ENCODE data around the gene SYNDIG1.

Gene SYNDIG1

DNA sequence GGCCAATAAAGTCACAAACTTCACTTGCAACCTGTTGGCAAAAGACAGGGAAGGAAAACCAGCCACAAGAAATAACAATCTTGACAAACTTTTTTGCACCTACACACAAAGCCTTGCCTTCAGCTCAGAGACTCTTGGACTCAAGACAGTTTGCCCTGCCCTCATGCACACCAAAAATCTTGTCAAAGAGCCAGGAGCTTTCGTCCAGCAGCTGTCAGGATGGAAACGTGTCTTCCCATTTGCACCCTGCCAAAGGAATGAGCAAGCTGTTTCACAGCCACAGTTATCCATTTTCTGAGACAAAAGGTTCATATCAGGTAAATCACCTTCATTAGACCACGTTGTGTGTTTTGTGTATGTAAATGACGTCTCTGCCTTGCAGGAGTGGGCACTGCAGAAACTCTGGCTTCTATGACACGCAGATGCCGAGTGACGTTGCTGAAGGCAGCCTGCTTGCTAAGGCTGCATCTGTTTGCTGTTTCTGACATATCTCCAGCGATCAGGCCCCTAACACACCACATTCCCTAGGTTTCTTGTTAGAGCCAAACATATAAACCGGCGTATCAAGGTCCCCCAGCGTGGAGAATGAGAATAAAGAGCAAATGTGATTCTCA is 193.4 kb downstream of the SYNDIG1 start:
- Histone ChIP-seq H2AFZ (ENCODE audit: low read depth, low read length) (no peak overlapping the region), H3K23ac (ENCODE audit: low read length in 2 of 2) (no peak overlapping the region), H2BK120ac (ENCODE audit: low read depth, low read length) (no peak overlapping the region), H2AK5ac (ENCODE audit: low read length, severe bottlenecking) (no peak overlapping the region), H3K4ac (ENCODE audit: low read depth in 1 of 2, low read length in 2 of 2) (no peak overlapping the region), H3K27ac (ENCODE audit: low read length, poor library complexity, severe bottlenecking) (no peak overlapping the region), H3K9me3 (ENCODE audit: control insufficient read depth, low read length) (no peaks in the 10 kb centered on the region), H4K91ac (ENCODE audit: low read length) (no peak overlapping the region), H3K36me3 (ENCODE audit: control insufficient read depth in 1 of 2, insufficient read depth in 2 of 2, low read depth in 1 of 2, low read length in 2 of 2) (peaks cover 0 to 6% of the 10 kb centered on the region in 2 experiments), H3K79me1 (replicated peaks; ENCODE audit: low read length, poor library complexity, severe bottlenecking) (no peaks in the 10 kb centered on the region), H3K4me3 (ENCODE audit: insufficient read depth in 1 of 2, low read depth in 1 of 2, low read length in 2 of 2) (no peak overlapping the region), H3K27me3 (ENCODE audit: control insufficient read depth in 1 of 2, insufficient read depth in 1 of 2, low read length in 2 of 2) (peaks cover 0 to 25% of the 10 kb centered on the region in 2 experiments), H3K14ac (ENCODE audit: low read length in 2 of 2) (no peak overlapping the region), H3K4me2 (ENCODE audit: low read length, poor library complexity, severe bottlenecking) (no peak overlapping the region), H3K9ac (ENCODE audit: low read length) (no peak overlapping the region), H3K4me1 (ENCODE audit: control insufficient read depth, insufficient read depth, low read depth, low read length) (peaks cover 11% of the 10 kb centered on the region), H3K18ac (ENCODE audit: low read depth in 1 of 2, low read length in 2 of 2) (no peak overlapping the region), H2BK5ac (ENCODE audit: low read depth, low read length, poor library complexity, severe bottlenecking) (no peak overlapping the region), H2BK15ac (ENCODE audit: low read depth, poor library complexity, severe bottlenecking) (no peak overlapping the region), H2BK12ac (ENCODE audit: low read length in 2 of 2) (no peak overlapping the region), H4K8ac (ENCODE audit: low read length) (no peak overlapping the region)
- DNase-seq = no peak
- WGBS = 85% methylated on average over 10 of the region's 11 CpGs

- H3K27me3 ChIP-seq (ENCODE audit: control insufficient read depth in 1 of 2, insufficient read depth in 1 of 2, low read length in 2 of 2) = peaks cover 0 to 25% of the 10 kb centered on the region in 2 experiments
- no peak overlapping the region for H2AK5ac ChIP-seq (ENCODE audit: low read length, severe bottlenecking)
- no peak overlapping the region for H3K4ac ChIP-seq (ENCODE audit: low read depth in 1 of 2, low read length in 2 of 2)
- no peak overlapping the region for H4K8ac ChIP-seq (ENCODE audit: low read length)
- no peak overlapping the region for H4K91ac ChIP-seq (ENCODE audit: low read length)
- no peak overlapping the region for H3K23ac ChIP-seq (ENCODE audit: low read length in 2 of 2)
- no peak overlapping the region for H3K18ac ChIP-seq (ENCODE audit: low read depth in 1 of 2, low read length in 2 of 2)
- H2BK120ac ChIP-seq (ENCODE audit: low read depth, low read length) = no peak overlapping the region
- H2BK12ac ChIP-seq (ENCODE audit: low read length in 2 of 2) = no peak overlapping the region
- no peak overlapping the region for H3K4me3 ChIP-seq (ENCODE audit: insufficient read depth in 1 of 2, low read depth in 1 of 2, low read length in 2 of 2)
- peaks cover 0 to 6% of the 10 kb centered on the region in 2 experiments for H3K36me3 ChIP-seq (ENCODE audit: control insufficient read depth in 1 of 2, insufficient read depth in 2 of 2, low read depth in 1 of 2, low read length in 2 of 2)
- DNase-seq = no peak
- H2BK15ac ChIP-seq (ENCODE audit: low read depth, poor library complexity, severe bottlenecking) = no peak overlapping the region
- H3K9me3 ChIP-seq (ENCODE audit: control insufficient read depth, low read length) = no peaks in the 10 kb centered on the region
- H3K4me2 ChIP-seq (ENCODE audit: low read length, poor library complexity, severe bottlenecking) = no peak overlapping the region
- WGBS = 95% methylated on average over 6 of the region's 6 CpGs
- no peaks in the 10 kb centered on the region for H3K79me1 ChIP-seq (replicated peaks; ENCODE audit: low read length, poor library complexity, severe bottlenecking)
- H3K14ac ChIP-seq (ENCODE audit: low read length in 2 of 2) = no peak overlapping the region
- H3K27ac ChIP-seq (ENCODE audit: low read length, poor library complexity, severe bottlenecking) = no peak overlapping the region
- no peak overlapping the region for H2BK5ac ChIP-seq (ENCODE audit: low read depth, low read length, poor library complexity, severe bottlenecking)
- no peak overlapping the region for H2AFZ ChIP-seq (ENCODE audit: low read depth, low read length)
- peaks cover 6% of the 10 kb centered on the region for H3K4me1 ChIP-seq (ENCODE audit: control insufficient read depth, insufficient read depth, low read depth, low read length)
- H3K9ac ChIP-seq (ENCODE audit: low read length) = no peak overlapping the region
Measured at GRCh38 chr20:24663496-24663895, 194.1 kb downstream of the SYNDIG1 start.

GRCh38 chr20:24664266-24664986 is 195.0 kb downstream of the SYNDIG1 start:
- H4K8ac ChIP-seq (ENCODE audit: low read length) = no peak overlapping the region
- no peak overlapping the region for H2AFZ ChIP-seq (ENCODE audit: low read depth, low read length)
- no peak overlapping the region for H2BK12ac ChIP-seq (ENCODE audit: low read length in 2 of 2)
- no peak for DNase-seq
- H3K23ac ChIP-seq (ENCODE audit: low read length in 2 of 2) = no peak overlapping the region
- peaks cover 6% of the 10 kb centered on the region for H3K4me1 ChIP-seq (ENCODE audit: control insufficient read depth, insufficient read depth, low read depth, low read length)
- H2AK5ac ChIP-seq (ENCODE audit: low read length, severe bottlenecking) = no peak overlapping the region
- no peak overlapping the region for H3K4ac ChIP-seq (ENCODE audit: low read depth in 1 of 2, low read length in 2 of 2)
- no peak overlapping the region for H3K4me3 ChIP-seq (ENCODE audit: insufficient read depth in 1 of 2, low read depth in 1 of 2, low read length in 2 of 2)
- H3K27me3 ChIP-seq (ENCODE audit: control insufficient read depth in 1 of 2, insufficient read depth in 1 of 2, low read length in 2 of 2) = peaks cover 0 to 25% of the 10 kb centered on the region in 2 experiments
- H3K18ac ChIP-seq (ENCODE audit: low read depth in 1 of 2, low read length in 2 of 2) = no peak overlapping the region
- H2BK120ac ChIP-seq (ENCODE audit: low read depth, low read length) = no peak overlapping the region
- no peaks in the 10 kb centered on the region for H3K79me1 ChIP-seq (replicated peaks; ENCODE audit: low read length, poor library complexity, severe bottlenecking)
- H2BK5ac ChIP-seq (ENCODE audit: low read depth, low read length, poor library complexity, severe bottlenecking) = no peak overlapping the region
- no peak overlapping the region for H4K91ac ChIP-seq (ENCODE audit: low read length)
- H3K36me3 ChIP-seq (ENCODE audit: control insufficient read depth in 1 of 2, insufficient read depth in 2 of 2, low read depth in 1 of 2, low read length in 2 of 2) = peaks cover 0 to 6% of the 10 kb centered on the region in 2 experiments
- H3K14ac ChIP-seq (ENCODE audit: low read length in 2 of 2) = no peak overlapping the region
- H3K4me2 ChIP-seq (ENCODE audit: low read length, poor library complexity, severe bottlenecking) = no peak overlapping the region
- no peaks in the 10 kb centered on the region for H3K9me3 ChIP-seq (ENCODE audit: control insufficient read depth, low read length)
- WGBS = 97% methylated on average over 11 of the region's 16 CpGs
- no peak overlapping the region for H3K27ac ChIP-seq (ENCODE audit: low read length, poor library complexity, severe bottlenecking)
- no peak overlapping the region for H2BK15ac ChIP-seq (ENCODE audit: low read depth, poor library complexity, severe bottlenecking)
- H3K9ac ChIP-seq (ENCODE audit: low read length) = no peak overlapping the region

- H3K4me3 ChIP-seq (ENCODE audit: insufficient read depth in 1 of 2, low read depth in 1 of 2, low read length in 2 of 2) = no peak overlapping the region
- H2BK15ac ChIP-seq (ENCODE audit: low read depth, poor library complexity, severe bottlenecking) = no peak overlapping the region
- H2BK12ac ChIP-seq (ENCODE audit: low read length in 2 of 2) = no peak overlapping the region
- H2AFZ ChIP-seq (ENCODE audit: low read depth, low read length) = no peak overlapping the region
- no peak overlapping the region for H3K4me2 ChIP-seq (ENCODE audit: low read length, poor library complexity, severe bottlenecking)
- H3K14ac ChIP-seq (ENCODE audit: low read length in 2 of 2) = no peak overlapping the region
- no peak overlapping the region for H2AK5ac ChIP-seq (ENCODE audit: low read length, severe bottlenecking)
- H4K91ac ChIP-seq (ENCODE audit: low read length) = no peak overlapping the region
- no peak overlapping the region for H3K23ac ChIP-seq (ENCODE audit: low read length in 2 of 2)
- DNase-seq = no peak
- no peak overlapping the region for H3K27ac ChIP-seq (ENCODE audit: low read length, poor library complexity, severe bottlenecking)
- no peak overlapping the region for H2BK5ac ChIP-seq (ENCODE audit: low read depth, low read length, poor library complexity, severe bottlenecking)
- no peak overlapping the region for H2BK120ac ChIP-seq (ENCODE audit: low read depth, low read length)
- H3K36me3 ChIP-seq (ENCODE audit: control insufficient read depth in 1 of 2, insufficient read depth in 2 of 2, low read depth in 1 of 2, low read length in 2 of 2) = peaks cover 0 to 6% of the 10 kb centered on the region in 2 experiments
- H4K8ac ChIP-seq (ENCODE audit: low read length) = no peak overlapping the region
- no peak overlapping the region for H3K4ac ChIP-seq (ENCODE audit: low read depth in 1 of 2, low read length in 2 of 2)
- H3K27me3 ChIP-seq (ENCODE audit: control insufficient read depth in 1 of 2, insufficient read depth in 1 of 2, low read length in 2 of 2) = peaks cover 0 to 25% of the 10 kb centered on the region in 2 experiments
- no peak overlapping the region for H3K9ac ChIP-seq (ENCODE audit: low read length)
- no peaks in the 10 kb centered on the region for H3K9me3 ChIP-seq (ENCODE audit: control insufficient read depth, low read length)
- no peak overlapping the region for H3K18ac ChIP-seq (ENCODE audit: low read depth in 1 of 2, low read length in 2 of 2)
- no peaks in the 10 kb centered on the region for H3K79me1 ChIP-seq (replicated peaks; ENCODE audit: low read length, poor library complexity, severe bottlenecking)
- WGBS = 91% methylated on average over 13 of the region's 13 CpGs
- H3K4me1 ChIP-seq (ENCODE audit: control insufficient read depth, insufficient read depth, low read depth, low read length) = peaks cover 8% of the 10 kb centered on the region
Measured at GRCh38 chr20:24665196-24665595, 195.8 kb downstream of the SYNDIG1 start.
